Prostate gland (tissue), 2 donors: ENCODE measurements around the gene PLSCR4. TPM values are rescaled to one million over a fixed set of nuclear protein-coding genes. Genes with fewer than 3 reads are reported as not detected.

Experiments
- DNase-seq: peaks from one replicate; pipeline ENCODE4 v3.0.0-alpha.2; 2019; ENCODE audit warnings: low spot score
- H3K27ac ChIP-seq, 2 donors: fragments of 200-600 bp; sonication (generic); 2 replicates each; pipeline ENCODE4 v1.5.1; 2017 to 2019
- H3K27me3 ChIP-seq: fragments of 200-600 bp; sonication (generic); replicated peaks from 2 replicates; pipeline ENCODE4 v1.5.1; 2019; ENCODE audit not compliant: insufficient read depth
- H3K36me3 ChIP-seq, 2 donors: fragments of 200-600 bp; sonication (generic); 1 replicate in 1 of 2; 2 replicates in 1 of 2; pipeline versions ENCODE4 v1.5.1 to v1.8.1; 2017 to 2019
- H3K4me1 ChIP-seq: fragments of 200-600 bp; sonication (generic); replicated peaks from 2 replicates; pipeline ENCODE4 v1.5.1; 2019
- H3K4me3 ChIP-seq, 2 donors: fragments of 200-600 bp; sonication (generic); 2 replicates each; pipeline ENCODE4 v1.5.1; 2017 to 2019
- H3K9me3 ChIP-seq: fragments of 200-600 bp; sonication (generic); 2 replicates; pipeline ENCODE4 v1.5.1; 2017
- CTCF ChIP-seq, 4 experiments: fragments of 200-600 bp in 2 of 4; fragments of 450-650 bp in 2 of 4; sonication (generic) in 2 of 4; IDR thresholded peaks; 1 replicate in 3 of 4; 2 replicates in 1 of 4; pipeline ENCODE4 v1.5.1; 2016 to 2019; ENCODE audit warnings: antibody characterized with exemption in 4 of 4, mild to moderate bottlenecking in 2 of 4, moderate library complexity in 2 of 4
- POLR2A ChIP-seq: fragments of 450-650 bp; IDR thresholded peaks from one replicate; pipeline ENCODE4 v1.6.1; 2016; ENCODE audit warnings: antibody characterized with exemption, mild to moderate bottlenecking
- POLR2AphosphoS5 ChIP-seq: sonication (generic); formaldehyde crosslinking; IDR thresholded peaks from one replicate; pipeline ENCODE4 v1.6.1; 2017; ENCODE audit warnings: antibody characterized with exemption
- WGBS: methylation state at CpG from one replicate; pipeline ENCODE4 v1.1.5; 2018; 5-methylcytosine and 5-hydroxymethylcytosine counted together
- intact Hi-C: fragments of 100-400 bp; cut with DNase I; formaldehyde crosslinking; loops from one replicate; pipeline ENCODE4 v1.14.2; 2022
- total RNA-seq, 2 donors: library from RNA; depleted of rRNA; stranded (reverse); fragments of >200 nt; gene quantifications; one replicate each; pipeline ENCODE4 v1.1.0, GENCODE V29; 2016

The PLSCR4 gene
- total RNA-seq, 2 donors from 2014 or later, result 14.2 to 77.4 TPM

- Histone ChIP-seq H3K4me1 (no peaks in the 10 kb centered on the region), H3K36me3 (no peaks in the 10 kb centered on the region), H3K27me3 (no peaks in the 10 kb centered on the region), H3K9me3 (no peaks in the 10 kb centered on the region), H3K4me3 (no peak overlapping the region), H3K27ac (no peak overlapping the region)
- intact Hi-C loops, result no loop called here
- no peak for DNase-seq
- TF ChIP-seq CTCF (IDR thresholded peaks at IDR 0.05), result no peak
- TF ChIP-seq POLR2AphosphoS5, result no peak
- no peak for TF ChIP-seq POLR2A
- WGBS, result 94% methylated on average over 5 of the region's 5 CpGs
Measured at GRCh38 chr3:146181216-146181615, 69.7 kb downstream of the PLSCR4 start.

- H3K27me3 ChIP-seq, result no peaks in the 10 kb centered on the region
- H3K9me3 ChIP-seq, result no peaks in the 10 kb centered on the region
- intact Hi-C loops, result no loop called here
- H3K36me3 ChIP-seq, result no peaks in the 10 kb centered on the region
- H3K4me1 ChIP-seq, result no peaks in the 10 kb centered on the region
- no peak for DNase-seq
- TF ChIP-seq CTCF (IDR thresholded peaks at IDR 0.05) (no peak), POLR2A (no peak), POLR2AphosphoS5 (no peak)
- WGBS, result 87% methylated on average over 6 of the region's 6 CpGs
- no peak overlapping the region for H3K4me3 ChIP-seq
- no peak overlapping the region for H3K27ac ChIP-seq
Measured at GRCh38 chr3:146180376-146180775, 70.5 kb downstream of the PLSCR4 start.

GRCh38 chr3:146178006-146178689 lies 72.8 kb downstream of the PLSCR4 start:
- Histone ChIP-seq H3K27me3 (no peaks in the 10 kb centered on the region), H3K27ac (no peak overlapping the region), H3K4me3 (no peak overlapping the region), H3K4me1 (no peaks in the 10 kb centered on the region), H3K9me3 (no peaks in the 10 kb centered on the region), H3K36me3 (no peaks in the 10 kb centered on the region)
- DNase-seq, result no peak
- intact Hi-C loops, result no loop called here
- WGBS, result 75% methylated on average over 6 of the region's 6 CpGs
- no peak for TF ChIP-seq CTCF (IDR thresholded peaks at IDR 0.05)
- no peak for TF ChIP-seq POLR2A
- TF ChIP-seq POLR2AphosphoS5, result no peak

GRCh38 chr3:146177519-146177918 lies 73.4 kb downstream of the PLSCR4 start:
- H3K27ac ChIP-seq, result no peak overlapping the region
- H3K4me1 ChIP-seq, result no peaks in the 10 kb centered on the region
- WGBS, result 86% methylated on average over 1 of the region's 1 CpG
- H3K27me3 ChIP-seq, result no peaks in the 10 kb centered on the region
- no peak for DNase-seq
- TF ChIP-seq CTCF (IDR thresholded peaks at IDR 0.05) (no peak), POLR2AphosphoS5 (no peak), POLR2A (no peak)
- H3K36me3 ChIP-seq, result no peaks in the 10 kb centered on the region
- intact Hi-C loops, result no loop called here
- no peak overlapping the region for H3K4me3 ChIP-seq
- H3K9me3 ChIP-seq, result no peaks in the 10 kb centered on the region

DNA sequence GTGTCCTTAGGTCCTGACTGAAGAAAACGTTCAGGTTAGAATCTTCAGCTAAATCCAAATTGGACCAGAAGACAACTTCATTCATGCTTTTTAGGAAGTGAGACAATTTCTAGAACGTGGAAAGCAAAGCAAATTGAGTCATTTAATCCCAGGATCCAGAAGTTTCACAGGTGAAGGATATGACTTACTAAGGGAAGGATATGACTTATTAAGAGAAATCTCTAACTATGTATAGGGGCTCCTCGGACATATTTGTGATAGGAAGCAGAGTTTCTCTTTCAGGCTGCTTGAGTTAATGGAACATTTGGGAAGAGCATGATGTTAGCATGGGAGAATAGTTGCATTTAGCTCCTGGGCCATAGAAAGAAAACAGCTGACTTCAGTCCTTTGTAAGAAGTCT lies 73.8 kb downstream of the PLSCR4 start:
- 87% methylated on average over 3 of the region's 3 CpGs for WGBS
- intact Hi-C loops, result no loop called here
- no peaks in the 10 kb centered on the region for H3K27me3 ChIP-seq
- H3K36me3 ChIP-seq, result no peaks in the 10 kb centered on the region
- TF ChIP-seq POLR2AphosphoS5 (no peak), POLR2A (no peak), CTCF (IDR thresholded peaks at IDR 0.05) (no peak)
- no peaks in the 10 kb centered on the region for H3K9me3 ChIP-seq
- no peaks in the 10 kb centered on the region for H3K4me1 ChIP-seq
- H3K4me3 ChIP-seq, result no peak overlapping the region
- H3K27ac ChIP-seq, result no peak overlapping the region
- DNase-seq, result no peak
